Medulla oblongata (tissue), 1 donor: ENCODE data around the gene MGAT4B.
A peak's percentile ranks its signal among the peaks of the same experiment; 100 is the strongest.
"Not testable (repeated sequence)": the region's sequence is repeated elsewhere in the genome, so short reads cannot be mapped to it uniquely, and the experiment has no call there.

ENCODE experiments used
- DNase-seq: peaks from one replicate; pipeline ENCODE4 v3.0.0-alpha.2; 2015; ENCODE audit errors: extremely low spot score

MGAT4B gene

DNA sequence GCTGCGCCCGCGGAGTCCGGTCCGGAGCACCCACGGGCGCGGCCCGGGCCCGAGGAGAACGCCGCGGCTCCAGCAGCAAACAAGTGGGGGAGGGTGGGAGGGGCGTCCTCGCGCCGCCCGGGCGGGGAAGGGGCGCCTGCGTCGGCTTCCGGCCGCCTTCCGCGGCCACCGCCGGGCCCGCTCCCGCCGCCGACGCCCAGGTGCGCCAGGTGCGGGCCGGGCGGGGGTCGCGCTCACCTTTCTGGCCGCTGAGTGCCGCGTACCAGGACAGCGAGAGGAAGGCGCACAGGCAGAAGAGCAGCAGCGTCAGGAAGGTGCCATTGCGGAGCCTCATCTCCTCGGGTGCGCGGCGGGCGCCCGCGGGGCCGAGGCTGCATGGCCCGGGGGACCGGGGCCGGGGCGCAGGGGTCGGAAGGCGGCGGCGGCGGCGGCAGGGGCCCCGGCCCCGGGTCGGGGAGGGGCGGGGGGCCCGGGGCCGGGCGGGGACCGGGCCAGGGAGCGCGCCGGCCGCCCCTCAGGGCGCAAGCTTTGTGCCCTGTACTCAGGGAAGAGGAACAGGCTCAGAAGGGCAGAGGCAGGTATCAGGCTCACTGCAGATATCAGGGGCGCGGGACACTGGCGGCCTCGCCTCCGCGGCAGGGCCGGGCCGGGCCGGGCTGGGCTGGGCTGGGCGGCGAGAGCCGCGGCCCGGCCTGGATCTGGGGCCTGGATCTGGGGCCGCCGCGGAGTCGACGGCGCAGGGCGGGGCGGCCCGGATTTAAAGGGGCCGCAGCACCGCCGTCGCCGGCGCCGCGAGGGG, at the start of gene MGAT4B:
TSS of gene MGAT4B (minus strand) at position 617 of the 799 bp plus-strand sequence. CDS start at position 334, 283 bp downstream.
- peak; percentile 72 for DNase-seq

DNA sequence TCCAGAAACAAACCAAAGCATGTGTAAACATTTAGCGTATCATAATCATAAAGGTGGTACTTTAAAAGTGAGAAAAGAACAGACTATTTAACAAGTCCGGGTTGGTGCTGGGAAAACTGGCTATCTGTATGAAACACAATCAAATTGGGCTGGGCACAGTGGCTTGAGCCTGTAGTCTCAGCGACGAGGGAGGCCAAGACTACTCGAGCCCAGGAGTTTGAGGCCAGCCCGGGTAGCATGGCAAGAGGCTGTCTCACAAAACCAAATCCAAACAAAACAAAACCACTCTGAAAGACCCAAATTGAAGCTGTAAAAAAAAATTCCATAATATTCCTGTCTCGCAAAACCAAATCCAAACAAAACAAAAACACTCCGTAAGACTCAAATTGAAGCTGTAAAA, 47.7 kb upstream of the MGAT4B start:
- DNase-seq: no peak

DNA sequence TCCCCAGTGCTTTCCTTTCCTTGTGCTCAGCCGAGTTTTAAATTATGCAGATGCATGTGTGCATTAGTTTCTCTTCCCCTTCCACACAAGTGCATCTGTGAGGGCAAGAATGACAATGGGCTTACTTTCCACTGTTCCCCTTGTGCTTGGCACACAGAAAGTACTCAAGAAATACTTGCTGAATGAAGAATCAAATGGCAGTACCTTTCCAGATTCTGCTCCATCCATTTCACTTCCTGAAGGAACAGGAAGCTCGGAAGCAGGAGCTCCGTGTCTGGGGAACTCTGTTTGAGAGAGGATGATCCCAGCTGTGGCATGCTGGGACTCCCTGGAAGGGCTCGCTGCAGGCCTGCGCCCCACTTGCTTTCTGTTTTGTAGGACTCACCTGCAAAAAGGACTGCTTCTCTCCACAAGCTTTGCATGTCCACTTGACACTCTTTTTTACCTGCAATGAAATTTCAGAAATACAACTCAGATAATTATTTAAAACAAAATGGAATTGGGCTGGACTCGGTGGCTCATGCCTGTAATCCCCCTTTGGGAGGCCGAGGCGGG, 46.4 kb upstream of the MGAT4B start:
- peak; percentile 46 for DNase-seq

DNA sequence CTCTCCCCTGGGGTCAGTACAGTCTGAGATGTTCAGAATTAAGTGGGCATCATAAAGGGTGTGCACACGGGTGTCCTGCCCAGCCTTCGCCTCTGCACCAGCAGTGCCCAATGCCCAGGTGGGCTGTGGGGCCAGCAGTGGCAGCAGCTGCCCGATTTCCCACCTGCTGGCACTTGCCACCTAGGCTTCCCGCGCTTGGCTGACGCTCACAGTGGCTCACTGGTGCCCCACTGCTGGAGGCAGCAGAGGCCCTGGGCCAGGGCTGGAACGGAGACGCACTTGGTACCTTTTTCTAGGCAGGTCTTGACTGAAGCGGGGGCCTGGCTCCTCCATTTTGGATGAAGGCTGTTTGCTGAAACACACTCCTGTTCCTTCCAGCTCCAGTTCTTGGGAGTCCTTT, 35.0 kb upstream of the MGAT4B start:
- no peak for DNase-seq

DNA sequence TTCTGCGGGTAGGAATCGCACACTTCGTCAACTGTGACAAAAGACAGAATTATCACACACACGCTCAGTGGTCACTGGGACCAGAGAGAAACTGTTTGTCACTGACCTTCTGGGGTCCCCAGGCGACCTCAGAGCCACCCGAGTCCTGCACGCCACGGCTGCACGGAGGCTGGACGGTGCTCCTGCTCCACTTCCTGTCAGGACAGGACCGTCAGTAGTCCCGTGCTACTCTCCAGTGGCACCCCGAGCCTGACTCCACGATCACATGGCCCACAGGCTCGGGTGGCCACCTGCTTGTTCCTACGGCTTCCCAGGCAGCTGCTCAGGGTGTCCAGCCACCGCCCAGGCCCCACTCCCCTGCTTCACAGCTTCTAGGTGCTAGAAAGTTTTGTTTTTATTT, 34.1 kb upstream of the MGAT4B start:
- DNase-seq: no peak

DNA sequence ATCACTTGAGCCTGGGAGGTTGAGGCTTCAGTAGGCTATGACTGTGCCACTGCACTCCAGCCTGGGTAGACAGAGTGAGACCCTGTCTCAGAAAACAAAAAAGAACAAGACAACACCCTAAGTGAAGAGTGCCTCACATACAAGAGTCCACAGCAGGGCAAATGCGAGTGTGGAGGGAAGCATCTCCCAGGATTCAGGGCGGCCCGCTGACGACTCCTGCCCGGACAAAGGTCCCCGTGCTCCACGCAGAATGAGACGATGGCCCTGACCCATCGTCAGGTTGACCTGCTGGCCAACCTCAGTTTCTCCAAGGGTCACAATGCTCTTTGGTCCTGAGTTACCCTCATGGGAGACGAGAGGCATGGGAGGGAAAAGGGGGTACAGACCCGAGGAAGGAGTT, 33.7 kb upstream of the MGAT4B start:
- no peak for DNase-seq

DNA sequence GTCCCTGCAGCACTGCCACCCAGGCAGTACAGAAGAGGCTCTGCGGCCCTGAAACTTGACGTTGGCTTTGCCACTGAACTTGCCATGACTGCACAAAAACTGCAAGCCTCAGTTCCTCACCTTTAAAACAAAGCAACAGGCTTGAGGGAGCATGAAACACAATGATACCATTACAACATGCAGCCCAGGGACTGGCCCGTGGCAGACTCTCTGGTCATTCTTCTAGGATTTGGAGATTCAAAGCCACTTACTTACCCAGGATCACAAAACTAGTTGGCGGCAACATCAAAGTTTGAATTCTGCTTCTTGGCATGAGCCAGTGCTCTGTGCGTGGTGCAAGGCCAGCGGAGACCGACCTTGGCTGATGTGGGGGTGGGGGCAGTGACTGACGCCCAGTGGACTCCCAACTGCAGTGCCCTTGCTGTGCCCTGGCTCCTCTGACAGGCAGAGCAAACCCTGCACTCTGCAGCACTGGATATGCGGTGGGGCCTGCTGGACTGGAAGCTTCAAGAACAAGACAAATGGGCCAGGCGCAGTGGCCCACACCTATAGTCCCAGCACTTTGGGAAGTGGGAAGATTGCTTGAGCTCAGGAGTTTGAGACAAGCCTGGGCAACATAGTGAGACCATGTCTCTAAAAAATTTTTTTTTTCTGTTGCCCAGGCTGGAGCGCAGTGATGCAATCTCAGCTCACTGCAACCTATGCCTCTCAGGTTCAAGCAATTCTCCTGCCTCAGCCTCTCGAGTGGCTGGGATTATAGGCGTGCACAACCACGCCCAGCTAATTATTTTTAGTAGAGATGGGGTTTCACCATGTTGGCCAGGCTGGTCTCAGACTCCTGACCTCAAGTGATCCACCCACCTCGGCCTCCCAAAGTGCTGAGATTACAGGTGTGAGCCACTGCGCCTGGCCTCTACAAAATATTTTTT, 32.9 kb upstream of the MGAT4B start:
- DNase-seq: no peak

DNA sequence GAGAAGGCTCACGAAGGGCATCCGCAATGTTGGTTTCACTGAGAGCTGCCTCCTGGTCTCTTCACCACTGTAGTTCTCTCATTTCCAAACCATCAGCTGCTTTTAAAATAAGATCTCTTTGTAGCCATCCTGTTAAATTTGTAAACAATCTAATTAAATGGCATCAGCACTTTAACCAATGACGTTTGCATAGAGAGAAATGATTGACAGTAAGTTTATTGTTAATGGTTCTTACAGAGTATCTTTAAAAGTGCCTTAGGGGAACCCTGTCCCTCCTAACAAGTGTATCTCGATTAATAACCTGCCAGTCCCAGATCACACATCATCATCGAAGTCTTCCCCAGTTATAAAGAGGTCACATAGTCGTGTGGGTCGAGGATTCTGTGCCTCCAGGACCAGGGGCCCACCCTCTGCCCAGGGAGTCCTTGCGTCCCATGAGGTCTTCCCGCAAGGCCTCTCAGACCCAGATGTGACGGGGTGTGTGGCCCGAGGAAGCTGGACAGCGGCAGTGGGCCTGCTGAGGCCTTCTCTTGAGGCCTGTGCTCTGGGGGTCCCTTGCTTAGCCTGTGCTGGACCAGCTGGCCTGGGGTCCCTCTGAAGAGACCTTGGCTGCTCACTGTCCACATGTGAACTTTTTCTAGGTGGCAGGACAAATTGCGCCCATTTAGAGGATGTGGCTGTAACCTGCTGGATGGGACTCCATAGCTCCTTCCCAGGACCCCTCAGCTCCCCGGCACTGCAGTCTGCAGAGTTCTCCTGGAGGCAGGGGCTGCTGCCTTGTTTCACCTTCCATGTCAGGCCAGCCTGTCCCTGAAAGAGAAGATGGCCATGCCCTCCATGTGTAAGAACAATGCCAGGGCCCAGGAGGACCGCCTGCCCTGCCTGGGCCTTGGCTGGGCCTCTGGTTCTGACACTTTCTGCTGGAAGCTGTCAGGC, 30.7 kb upstream of the MGAT4B start:
- no peak for DNase-seq

DNA sequence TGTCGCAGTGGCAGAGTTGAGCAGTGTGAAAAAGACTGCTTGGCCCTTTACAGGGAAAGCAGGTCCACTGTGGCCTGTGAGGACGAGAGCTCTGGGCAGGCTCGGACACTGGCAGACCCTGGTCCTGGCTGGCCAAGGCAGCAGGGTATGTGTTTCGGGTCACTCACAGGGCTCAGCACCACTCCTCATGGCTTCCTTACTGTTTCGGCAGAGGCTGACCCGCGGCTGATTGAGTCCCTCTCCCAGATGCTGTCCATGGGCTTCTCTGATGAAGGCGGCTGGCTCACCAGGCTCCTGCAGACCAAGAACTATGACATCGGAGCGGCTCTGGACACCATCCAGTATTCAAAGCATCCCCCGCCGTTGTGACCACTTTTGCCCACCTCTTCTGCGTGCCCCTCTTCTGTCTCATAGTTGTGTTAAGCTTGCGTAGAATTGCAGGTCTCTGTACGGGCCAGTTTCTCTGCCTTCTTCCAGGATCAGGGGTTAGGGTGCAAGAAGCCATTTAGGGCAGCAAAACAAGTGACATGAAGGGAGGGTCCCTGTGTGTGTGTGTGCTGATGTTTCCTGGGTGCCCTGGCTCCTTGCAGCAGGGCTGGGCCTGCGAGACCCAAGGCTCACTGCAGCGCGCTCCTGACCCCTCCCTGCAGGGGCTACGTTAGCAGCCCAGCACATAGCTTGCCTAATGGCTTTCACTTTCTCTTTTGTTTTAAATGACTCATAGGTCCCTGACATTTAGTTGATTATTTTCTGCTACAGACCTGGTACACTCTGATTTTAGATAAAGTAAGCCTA, 29.8 kb upstream of the MGAT4B start:
- no peak for DNase-seq

DNA sequence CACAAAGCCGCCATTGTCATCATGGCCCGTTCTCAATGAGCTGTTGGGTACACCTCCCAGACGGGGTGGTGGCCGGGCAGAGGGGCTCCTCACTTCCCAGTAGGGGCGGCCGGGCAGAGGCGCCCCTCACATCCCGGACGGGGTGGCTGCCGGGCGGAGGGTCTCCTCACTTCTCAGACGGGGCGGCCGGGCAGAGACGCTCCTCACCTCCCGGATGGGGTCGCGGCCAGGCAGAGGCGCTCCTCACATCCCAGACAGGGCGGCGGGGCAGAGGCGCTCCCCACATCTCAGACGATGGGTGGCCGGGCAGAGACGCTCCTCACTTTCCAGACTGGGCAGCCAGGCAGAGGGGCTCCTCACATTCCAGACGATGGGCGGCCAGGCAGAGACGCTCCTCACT, 28.2 kb upstream of the MGAT4B start:
- not testable (repeated sequence) for DNase-seq

DNA sequence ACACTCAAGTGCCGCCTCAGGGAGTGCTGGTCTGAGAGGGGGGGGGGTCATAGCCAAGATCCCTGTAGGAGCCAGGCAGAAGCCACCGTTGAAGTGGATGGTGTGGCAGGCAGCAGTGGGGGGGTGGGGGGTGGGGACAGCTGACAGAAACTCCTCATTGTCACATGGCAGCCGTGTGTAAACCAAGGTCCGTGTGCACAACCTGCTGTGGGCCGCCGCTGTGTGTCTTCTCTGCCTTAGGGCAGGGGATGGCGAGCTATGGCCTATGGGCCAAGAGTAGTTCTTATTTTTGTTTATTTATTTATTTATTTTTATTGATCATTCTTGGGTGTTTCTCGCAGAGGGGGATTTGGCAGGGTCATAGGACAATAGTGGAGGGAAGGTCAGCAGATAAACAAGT, 27.5 kb upstream of the MGAT4B start:
- DNase-seq: no peak

DNA sequence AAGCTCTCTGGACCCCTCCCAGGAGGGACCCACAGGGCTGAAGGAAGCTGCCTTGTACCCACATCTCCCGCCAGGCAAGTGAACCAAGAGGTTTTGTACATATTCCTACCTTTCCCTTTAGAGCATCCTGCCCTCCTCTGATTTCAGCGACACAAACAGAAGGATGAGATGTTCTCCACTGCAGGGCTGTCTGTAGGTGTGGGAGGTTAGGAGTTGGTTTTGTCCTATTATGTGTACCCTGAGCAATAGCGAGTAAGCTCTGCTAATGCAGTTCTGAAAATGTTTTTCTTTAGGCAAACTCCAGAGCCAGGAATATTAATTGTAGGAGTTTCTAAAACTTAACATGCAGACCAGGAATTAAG, 27.0 kb upstream of the MGAT4B start:
- no peak for DNase-seq

DNA sequence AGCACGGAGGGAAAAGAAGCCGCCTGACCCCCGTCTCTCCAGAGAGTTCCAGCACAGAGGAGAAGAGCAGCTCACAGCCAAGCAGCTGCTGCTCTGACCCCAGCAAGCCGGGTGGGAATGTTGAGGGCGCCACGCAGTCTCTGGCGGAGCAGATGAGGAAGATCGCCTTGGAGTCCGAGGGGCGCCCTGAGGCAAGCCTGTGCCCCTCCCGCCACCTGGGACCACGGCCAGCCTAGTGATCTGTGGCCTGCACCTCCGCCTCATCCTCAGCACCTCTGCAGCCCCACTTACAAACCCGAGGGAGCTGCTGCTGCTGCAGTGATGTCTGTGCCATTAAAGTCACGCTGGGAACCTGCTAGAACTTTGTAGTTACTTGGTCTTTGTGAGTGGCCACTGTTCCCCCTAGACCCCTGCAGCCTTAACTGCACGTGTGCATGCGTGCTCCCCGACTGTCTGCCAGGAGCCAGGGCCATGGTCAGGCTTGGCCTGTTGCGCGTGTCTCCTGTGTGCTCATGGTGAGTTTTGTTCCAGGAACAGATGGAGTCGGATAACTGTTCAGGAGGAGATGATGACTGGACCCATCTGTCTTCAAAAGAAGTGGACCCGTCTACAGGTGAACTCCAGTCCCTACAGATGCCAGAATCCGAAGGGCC, 26.5 kb upstream of the MGAT4B start:
- DNase-seq: no peak

DNA sequence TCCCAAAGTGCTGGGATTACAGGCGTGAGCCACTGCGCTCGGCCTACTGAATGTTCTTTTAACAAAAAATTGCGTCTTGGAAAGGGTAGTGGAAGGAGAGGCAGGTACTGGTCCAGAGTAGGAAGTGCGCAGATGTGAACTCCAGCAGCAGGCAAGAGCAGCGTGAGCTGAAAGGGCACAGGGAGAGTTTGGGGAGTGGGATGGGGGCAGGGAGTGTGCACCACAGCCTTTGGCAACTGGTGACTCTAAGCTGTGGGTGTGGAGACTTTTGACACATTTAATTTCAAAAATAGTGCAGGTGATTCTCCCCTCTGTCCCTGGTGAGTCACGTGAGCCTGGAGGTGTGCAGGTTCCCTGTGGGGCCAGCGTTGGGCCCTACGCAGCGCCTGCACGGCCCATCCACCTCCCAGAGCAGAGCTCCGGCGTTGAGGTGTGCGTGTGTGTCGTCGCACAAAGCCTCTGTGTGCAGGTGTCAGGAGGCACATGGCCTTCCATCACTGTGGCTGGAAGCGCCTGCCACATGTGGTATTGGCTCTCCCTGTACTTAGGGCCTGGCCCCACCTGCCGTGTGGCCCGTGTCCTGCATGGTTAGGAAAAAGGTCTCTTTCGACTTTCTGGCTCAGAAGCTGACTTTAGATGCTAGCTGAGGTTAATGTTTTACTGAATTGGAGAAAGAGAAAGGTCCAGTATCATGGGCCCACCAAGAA, 25.5 kb upstream of the MGAT4B start:
- DNase-seq: no peak

DNA sequence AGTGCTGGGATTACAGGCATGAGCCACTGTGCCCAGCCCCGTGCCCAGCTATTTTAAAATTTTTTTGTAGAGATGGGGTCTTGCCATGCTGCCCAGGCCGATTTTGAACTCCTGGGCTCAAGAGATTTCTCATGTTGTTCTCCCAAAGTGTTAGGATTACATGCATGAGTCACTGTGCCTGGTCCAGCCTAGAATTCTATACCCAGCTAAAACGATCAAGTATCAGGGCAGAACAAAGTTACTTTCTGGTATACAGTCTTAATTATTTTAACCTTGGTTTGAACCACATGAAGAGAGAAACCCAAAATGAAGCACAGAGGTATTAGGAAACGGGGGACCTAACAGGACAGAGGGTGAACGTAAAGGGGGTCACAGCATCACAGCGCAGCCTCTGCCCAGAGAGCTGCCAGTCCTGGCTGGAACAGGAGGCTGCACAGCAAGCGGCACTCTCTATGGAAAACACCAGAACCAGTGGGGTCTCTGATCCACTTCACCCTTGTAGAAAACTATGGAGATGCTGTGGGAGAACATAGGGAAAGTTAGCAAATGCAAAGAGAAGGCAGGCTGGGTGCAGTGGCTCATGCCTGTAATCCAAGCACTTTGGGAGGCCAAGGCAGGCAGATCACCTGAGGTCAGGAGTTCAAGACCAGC, 24.3 kb upstream of the MGAT4B start:
- DNase-seq: no peak

DNA sequence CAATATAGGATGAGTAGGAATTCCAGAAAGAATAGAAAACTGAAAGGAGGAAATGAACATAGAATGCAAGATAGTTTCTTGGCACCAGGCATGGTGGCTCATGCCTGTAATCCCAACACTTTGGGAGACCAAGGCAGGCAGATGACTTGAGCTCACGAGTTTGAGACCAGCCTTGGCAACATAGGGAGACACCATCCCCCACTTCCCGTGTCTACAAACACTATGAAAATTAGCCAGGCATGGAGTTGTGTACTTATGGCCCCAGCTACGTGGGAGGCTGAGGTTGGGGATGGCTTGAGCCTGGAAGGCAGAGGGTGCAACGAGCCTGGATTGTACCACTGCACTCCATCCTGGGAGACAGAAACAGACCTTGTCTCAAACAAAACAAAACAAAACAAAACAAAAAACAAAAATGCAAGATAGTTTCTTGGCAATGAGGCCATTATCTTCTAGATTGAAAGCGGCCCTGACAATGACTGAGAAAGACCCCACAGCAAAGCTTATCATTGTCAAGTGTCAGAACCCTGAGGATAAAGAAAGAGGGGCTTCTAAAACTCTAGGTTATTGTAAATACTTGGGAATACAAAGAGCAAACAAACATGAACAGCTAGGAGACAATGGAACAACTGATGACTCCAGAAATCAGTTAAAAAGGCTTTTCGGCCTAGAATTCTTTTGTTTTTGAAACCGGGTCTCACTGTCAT, 23.2 kb upstream of the MGAT4B start:
- no peak for DNase-seq

DNA sequence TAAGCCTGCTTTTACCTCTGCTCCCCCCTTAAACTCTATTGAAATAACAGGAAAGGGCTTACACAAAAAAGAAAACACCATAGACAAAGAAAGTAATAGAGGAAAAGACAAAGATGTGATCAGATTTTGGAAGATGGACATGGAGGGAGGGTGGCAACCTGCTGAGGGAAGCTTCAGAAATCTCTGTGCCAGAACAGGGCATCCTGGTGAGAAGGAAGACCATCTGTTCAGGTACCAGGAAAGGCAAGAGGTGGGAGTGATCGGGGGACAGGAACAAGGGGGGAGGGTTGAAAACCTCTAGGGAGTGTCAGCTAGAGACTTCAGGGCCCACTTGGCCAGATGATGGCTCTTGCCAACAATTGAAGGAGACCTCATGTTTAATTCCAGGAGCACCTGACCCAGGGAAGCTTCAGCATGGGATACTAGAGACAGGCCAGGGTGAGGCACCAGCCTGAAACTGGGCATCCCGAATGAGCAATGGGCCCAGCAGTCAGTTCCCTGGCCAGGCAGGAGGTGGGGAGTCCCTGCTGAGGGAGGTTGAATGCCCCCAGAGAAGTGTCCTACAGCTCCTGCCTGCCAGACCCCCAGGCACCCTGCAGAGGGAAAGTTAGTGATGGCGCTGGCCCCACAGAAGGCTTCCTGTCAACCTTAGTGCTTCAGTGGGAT, 22.2 kb upstream of the MGAT4B start:
- no peak for DNase-seq

DNA sequence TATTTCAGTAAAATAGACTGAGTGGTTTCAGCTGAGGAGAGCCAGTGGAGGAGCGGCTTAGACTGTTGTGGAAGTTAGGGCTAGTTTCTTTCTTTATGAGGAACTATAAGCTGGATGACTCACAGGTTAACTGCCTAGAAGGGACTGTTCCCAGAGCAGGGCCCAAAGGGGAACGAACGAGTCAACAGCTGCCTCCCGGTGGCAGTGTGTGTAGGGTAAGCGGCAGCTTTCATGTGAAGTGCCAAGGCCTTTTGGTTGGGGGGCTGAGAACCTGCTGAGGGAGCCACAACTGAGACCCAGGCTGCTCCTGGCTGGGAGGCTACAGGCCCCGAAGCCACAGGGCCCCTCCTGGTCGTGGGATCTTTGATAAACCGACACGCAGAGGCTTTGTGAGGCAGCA, 21.0 kb upstream of the MGAT4B start:
- peak; percentile 41 for DNase-seq
